ENCODE measurements around the gene ACAA2.

ACAA2 gene

GRCh38 chr18:49766646-49767045, 46.7 kb downstream of the ACAA2 start:
- no peak for TF ChIP-seq CTCF (conservative IDR thresholded peaks at IDR 0.05)
- H3K27ac ChIP-seq: no peak overlapping the region

GRCh38 chr18:49764032-49764431, 49.3 kb downstream of the ACAA2 start:
- no peak for TF ChIP-seq CTCF (conservative IDR thresholded peaks at IDR 0.05)
- H3K27ac ChIP-seq: no peak overlapping the region

- TF ChIP-seq CTCF (conservative IDR thresholded peaks at IDR 0.05): no peak
- no peak overlapping the region for H3K27ac ChIP-seq
Observed at GRCh38 chr18:49763590-49763989, 49.7 kb downstream of the ACAA2 start.

- no peak for TF ChIP-seq CTCF (conservative IDR thresholded peaks at IDR 0.05)
- H3K27ac ChIP-seq: no peak overlapping the region
Observed at GRCh38 chr18:49762191-49763077, 50.9 kb downstream of the ACAA2 start.

GRCh38 chr18:49761771-49762170, 51.6 kb downstream of the ACAA2 start:
- H3K27ac ChIP-seq: no peak overlapping the region
- no peak for TF ChIP-seq CTCF (conservative IDR thresholded peaks at IDR 0.05)

- no peak overlapping the region for H3K27ac ChIP-seq
- no peak for TF ChIP-seq CTCF (conservative IDR thresholded peaks at IDR 0.05)
Observed at GRCh38 chr18:49758263-49758610, 55.1 kb downstream of the ACAA2 start.

GRCh38 chr18:49757513-49758262, 55.6 kb downstream of the ACAA2 start:
- no peak for TF ChIP-seq CTCF (conservative IDR thresholded peaks at IDR 0.05)

More at GRCh38 chr18:49757513-49758262, 55.6 kb downstream of the ACAA2 start:
- H3K27ac ChIP-seq: no peak overlapping the region

Data from VCaP (cell line).